ENCODE data around the gene ZNF397. TPM values are rescaled to one million over a fixed set of nuclear protein-coding genes. Genes with fewer than 3 reads are reported as not detected.

The ZNF397 gene
- total RNA-seq, 1 experiment from 2014 or later, result 1.5 TPM

DNA sequence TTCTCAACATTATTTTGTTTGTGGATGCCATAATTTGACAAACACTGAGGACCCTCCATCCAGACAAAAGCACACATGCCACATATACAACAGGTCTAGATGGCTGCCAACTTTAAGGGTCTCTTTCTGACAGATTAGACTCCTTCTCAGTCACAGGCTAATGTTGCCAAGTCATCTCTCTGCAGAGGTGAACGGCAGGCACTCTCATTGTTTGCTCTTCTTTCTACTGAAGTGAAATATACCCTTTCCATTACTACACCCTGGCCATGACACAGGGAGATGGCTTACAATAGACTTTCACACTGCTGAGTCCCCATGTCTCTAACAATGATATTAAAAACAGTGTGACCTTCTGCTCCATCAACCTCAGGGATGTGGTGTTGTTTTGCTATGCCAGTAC, 47.5 kb upstream of the ZNF397 start:
- Histone ChIP-seq H3K4me1 (ENCODE audit: insufficient read depth, low read length) (no peaks in the 10 kb centered on the region), H3K79me2 (ENCODE audit: low read length) (no peaks in the 10 kb centered on the region), H3K36me3 (ENCODE audit: low read depth, low read length) (no peaks in the 10 kb centered on the region), H3K4me3 (ENCODE audit: low read length) (no peak overlapping the region), H3K9ac (ENCODE audit: low read length) (no peak overlapping the region), H3K9me3 (ENCODE audit: low read length) (no peaks in the 10 kb centered on the region), H4K20me1 (ENCODE audit: low read length) (no peaks in the 10 kb centered on the region), H3K27ac (ENCODE audit: low read length) (no peak overlapping the region), H3F3A (ENCODE audit: low read length, unreplicated experiment) (no peaks in the 10 kb centered on the region), H3K9me2 (replicated peaks; ENCODE audit: low read length) (no peaks in the 10 kb centered on the region), H2AFZ (ENCODE audit: low read length) (no peak overlapping the region), H3K4me2 (ENCODE audit: low read length) (no peak overlapping the region), H3K27me3 (ENCODE audit: low read length) (no peaks in the 10 kb centered on the region)
- no TSS peak for BruUV-seq (replicated peaks)
- no peak for ATAC-seq
- CTCF ChIA-PET, result no interaction called here
- DNase-seq, result no peak
- TF ChIP-seq EZH2 (IDR thresholded peaks at IDR 0.05; ENCODE audit: low read length, unreplicated experiment), result no peak
- TF ChIP-seq, protein P1, sequence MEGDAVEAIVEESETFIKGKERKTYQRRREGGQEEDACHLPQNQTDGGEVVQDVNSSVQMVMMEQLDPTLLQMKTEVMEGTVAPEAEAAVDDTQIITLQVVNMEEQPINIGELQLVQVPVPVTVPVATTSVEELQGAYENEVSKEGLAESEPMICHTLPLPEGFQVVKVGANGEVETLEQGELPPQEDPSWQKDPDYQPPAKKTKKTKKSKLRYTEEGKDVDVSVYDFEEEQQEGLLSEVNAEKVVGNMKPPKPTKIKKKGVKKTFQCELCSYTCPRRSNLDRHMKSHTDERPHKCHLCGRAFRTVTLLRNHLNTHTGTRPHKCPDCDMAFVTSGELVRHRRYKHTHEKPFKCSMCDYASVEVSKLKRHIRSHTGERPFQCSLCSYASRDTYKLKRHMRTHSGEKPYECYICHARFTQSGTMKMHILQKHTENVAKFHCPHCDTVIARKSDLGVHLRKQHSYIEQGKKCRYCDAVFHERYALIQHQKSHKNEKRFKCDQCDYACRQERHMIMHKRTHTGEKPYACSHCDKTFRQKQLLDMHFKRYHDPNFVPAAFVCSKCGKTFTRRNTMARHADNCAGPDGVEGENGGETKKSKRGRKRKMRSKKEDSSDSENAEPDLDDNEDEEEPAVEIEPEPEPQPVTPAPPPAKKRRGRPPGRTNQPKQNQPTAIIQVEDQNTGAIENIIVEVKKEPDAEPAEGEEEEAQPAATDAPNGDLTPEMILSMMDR (conservative IDR thresholded peaks at IDR 0.05; ENCODE audit: low read depth, low read length), result no peak
- TF ChIP-seq EZH2phosphoT487 (IDR thresholded peaks at IDR 0.05; ENCODE audit: borderline replicate concordance, low read length), result no peak
- intact Hi-C loops (cut with micrococcal nuclease), result no loop called here
- POLR2A ChIA-PET (ENCODE audit: unreplicated experiment), result no interaction called here

DNA sequence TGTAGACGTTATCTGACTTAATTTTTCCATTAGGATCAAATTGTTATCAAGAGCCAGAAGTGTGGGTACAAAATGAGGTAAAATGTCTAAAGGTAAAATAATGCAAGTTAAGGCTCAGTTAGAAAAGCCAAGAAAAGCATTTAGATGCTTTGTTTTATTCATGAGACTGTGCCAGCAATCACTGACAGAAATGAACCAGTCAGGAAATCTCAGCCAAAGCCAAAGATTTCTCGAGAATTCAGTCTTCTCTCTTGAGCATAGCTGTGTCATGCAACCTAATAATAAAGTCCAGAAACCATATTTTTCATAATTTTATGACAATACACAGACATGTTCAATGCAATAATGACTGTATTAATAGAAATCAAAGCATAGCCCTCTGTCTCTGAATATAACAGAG, 43.5 kb upstream of the ZNF397 start:
- H3K4me3 ChIP-seq (ENCODE audit: low read length), result no peak overlapping the region
- H3K9me2 ChIP-seq (replicated peaks; ENCODE audit: low read length), result no peaks in the 10 kb centered on the region
- no TSS peak for BruUV-seq (replicated peaks)
- H3F3A ChIP-seq (ENCODE audit: low read length, unreplicated experiment), result no peaks in the 10 kb centered on the region
- no peak for ATAC-seq
- no peaks in the 10 kb centered on the region for H3K79me2 ChIP-seq (ENCODE audit: low read length)
- H3K4me2 ChIP-seq (ENCODE audit: low read length), result no peak overlapping the region
- no peak overlapping the region for H3K27ac ChIP-seq (ENCODE audit: low read length)
- no peak for DNase-seq
- no peak overlapping the region for H3K9ac ChIP-seq (ENCODE audit: low read length)
- H2AFZ ChIP-seq (ENCODE audit: low read length), result no peak overlapping the region
- no peaks in the 10 kb centered on the region for H3K9me3 ChIP-seq (ENCODE audit: low read length)
- ChIA-PET CTCF (no interaction called here), POLR2A (ENCODE audit: unreplicated experiment) (no interaction called here)
- no peaks in the 10 kb centered on the region for H3K36me3 ChIP-seq (ENCODE audit: low read depth, low read length)
- no peaks in the 10 kb centered on the region for H3K27me3 ChIP-seq (ENCODE audit: low read length)
- TF ChIP-seq, protein P1 (conservative IDR thresholded peaks at IDR 0.05; ENCODE audit: low read depth, low read length), result no peak
- TF ChIP-seq EZH2 (IDR thresholded peaks at IDR 0.05; ENCODE audit: low read length, unreplicated experiment), result no peak
- no peak for TF ChIP-seq EZH2phosphoT487 (IDR thresholded peaks at IDR 0.05; ENCODE audit: borderline replicate concordance, low read length)
- no peaks in the 10 kb centered on the region for H3K4me1 ChIP-seq (ENCODE audit: insufficient read depth, low read length)
- intact Hi-C loops (cut with micrococcal nuclease), result no loop called here
- no peaks in the 10 kb centered on the region for H4K20me1 ChIP-seq (ENCODE audit: low read length)

DNA sequence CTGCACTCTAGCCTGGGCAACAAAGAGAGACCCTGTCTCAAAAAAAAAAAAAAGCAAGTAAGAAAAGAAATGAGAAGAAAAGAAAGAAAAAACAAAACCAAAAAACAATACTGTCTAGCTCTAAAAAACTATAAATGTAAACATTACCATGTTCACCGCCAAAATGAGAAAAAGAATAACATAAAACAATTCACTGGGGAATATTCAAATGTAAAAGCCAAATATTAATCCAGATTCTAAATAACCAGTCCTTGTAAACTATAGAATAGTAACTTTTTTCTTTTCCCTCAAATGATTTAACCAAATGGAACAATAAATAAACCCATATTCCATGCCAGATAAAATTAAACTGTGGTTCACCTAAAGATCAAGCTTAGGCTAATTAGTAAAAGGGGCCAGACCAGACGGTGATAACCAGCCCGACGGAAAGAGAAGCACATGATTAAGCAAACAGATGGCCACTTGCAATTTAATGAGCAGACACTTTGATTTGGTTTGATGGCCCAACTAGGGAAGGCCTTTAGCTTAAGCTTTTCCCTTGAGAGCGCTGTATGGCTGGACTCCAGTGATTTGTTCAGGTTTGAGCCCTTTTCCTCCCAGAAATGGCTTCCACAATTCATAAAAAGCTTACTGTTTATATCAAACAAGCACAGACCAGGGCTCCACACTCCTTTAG, 39.4 kb upstream of the ZNF397 start:
- no TSS peak for BruUV-seq (replicated peaks)
- no peaks in the 10 kb centered on the region for H3K36me3 ChIP-seq (ENCODE audit: low read depth, low read length)
- ChIA-PET CTCF (no interaction called here), POLR2A (ENCODE audit: unreplicated experiment) (interaction anchor here (0.6 kb wide), 1 partner anchor 39 kb away, joined by 3 read pairs; the partner anchor contains the start of gene ZNF397)
- no peaks in the 10 kb centered on the region for H4K20me1 ChIP-seq (ENCODE audit: low read length)
- H3F3A ChIP-seq (ENCODE audit: low read length, unreplicated experiment), result no peaks in the 10 kb centered on the region
- no peaks in the 10 kb centered on the region for H3K9me3 ChIP-seq (ENCODE audit: low read length)
- no peaks in the 10 kb centered on the region for H3K9me2 ChIP-seq (replicated peaks; ENCODE audit: low read length)
- H3K79me2 ChIP-seq (ENCODE audit: low read length), result no peaks in the 10 kb centered on the region
- H3K4me2 ChIP-seq (ENCODE audit: low read length), result no peak overlapping the region
- no peak overlapping the region for H2AFZ ChIP-seq (ENCODE audit: low read length)
- H3K4me3 ChIP-seq (ENCODE audit: low read length), result no peak overlapping the region
- TF ChIP-seq EZH2phosphoT487 (IDR thresholded peaks at IDR 0.05; ENCODE audit: borderline replicate concordance, low read length), result no peak
- TF ChIP-seq, protein P1 (conservative IDR thresholded peaks at IDR 0.05; ENCODE audit: low read depth, low read length), result no peak
- no peak for TF ChIP-seq EZH2 (IDR thresholded peaks at IDR 0.05; ENCODE audit: low read length, unreplicated experiment)
- H3K9ac ChIP-seq (ENCODE audit: low read length), result no peak overlapping the region
- intact Hi-C loops (cut with micrococcal nuclease), result no loop called here
- no peak for ATAC-seq
- no peak overlapping the region for H3K27ac ChIP-seq (ENCODE audit: low read length)
- H3K4me1 ChIP-seq (ENCODE audit: insufficient read depth, low read length), result no peaks in the 10 kb centered on the region
- H3K27me3 ChIP-seq (ENCODE audit: low read length), result no peaks in the 10 kb centered on the region
- no peak for DNase-seq

Measured in PC-3 (cell line).